DND-41 (cell line): ENCODE measurements around the gene TAS2R16.

ENCODE experiments used
- ATAC-seq: fragments of 200-7000 bp; cut with Tn5 transposase; 3 replicates; pipeline ENCODE4 v1.9.1; 2021; ENCODE audit warnings: low read depth; ENCODE audit not compliant: insufficient read depth
- DNase-seq: peaks from one replicate; pipeline ENCODE4 v3.0.0-alpha.2; 2020
- H2AFZ ChIP-seq: 2 replicates; pipeline ENCODE4 v1.6.0; 2012; ENCODE audit warnings: low read depth, low read length
- H3K27ac ChIP-seq: 2 replicates; pipeline ENCODE4 v1.5.1; 2012; ENCODE audit warnings: low read length, inconsistent platforms
- H3K27me3 ChIP-seq: fragments of 200-600 bp; sonication (generic); 2 replicates; pipeline ENCODE4 v1.6.0; 2012; ENCODE audit warnings: low read length, mild to moderate bottlenecking, inconsistent platforms; ENCODE audit not compliant: insufficient read depth, poor library complexity
- H3K36me3 ChIP-seq: 2 replicates; pipeline ENCODE4 v1.5.1; 2012; ENCODE audit warnings: low read length, inconsistent platforms; ENCODE audit not compliant: insufficient read depth
- H3K4me1 ChIP-seq: 2 replicates; pipeline ENCODE4 v1.5.1; 2012; ENCODE audit warnings: mild to moderate bottlenecking, low read length; ENCODE audit not compliant: insufficient read depth
- H3K4me2 ChIP-seq: 2 replicates; pipeline ENCODE4 v1.6.0; 2012; ENCODE audit warnings: mild to moderate bottlenecking, moderate library complexity, low read length, inconsistent platforms; ENCODE audit not compliant: insufficient read depth
- H3K4me3 ChIP-seq, 2 experiments: fragments of 200-600 bp in 1 of 2; shearing (Covaris generic) in 1 of 2; 2 replicates each; pipeline ENCODE4 v1.5.1; 2012 to 2016; ENCODE audit warnings: inconsistent platforms in 2 of 2, low read length in 2 of 2, mild to moderate bottlenecking in 2 of 2, low read depth in 1 of 2, moderate library complexity in 1 of 2
- H3K79me2 ChIP-seq: 2 replicates; pipeline ENCODE4 v1.6.0; 2012; ENCODE audit warnings: low read length, inconsistent platforms; ENCODE audit not compliant: insufficient read depth
- H3K9ac ChIP-seq: 2 replicates; pipeline ENCODE4 v1.6.0; 2012; ENCODE audit warnings: low read depth, mild to moderate bottlenecking, inconsistent platforms, low read length, moderate library complexity
- H3K9me3 ChIP-seq: 2 replicates; pipeline ENCODE4 v1.5.1; 2012; ENCODE audit warnings: low read length, moderate library complexity, mild to moderate bottlenecking, inconsistent platforms; ENCODE audit not compliant: insufficient read depth, severe bottlenecking
- H4K20me1 ChIP-seq: 2 replicates; pipeline ENCODE4 v1.6.0; 2012; ENCODE audit warnings: low read length; ENCODE audit not compliant: insufficient read depth
- CTCF ChIP-seq: IDR thresholded peaks from 2 replicates; pipeline ENCODE4 v1.5.1; 2012; ENCODE audit warnings: borderline replicate concordance, low read length, moderate library complexity, mild to moderate bottlenecking; ENCODE audit not compliant: poor library complexity, severe bottlenecking; ENCODE audit errors: extremely low read depth
- EZH2 ChIP-seq: IDR thresholded peaks from 3 replicates; pipeline ENCODE4 v1.6.1; 2012; ENCODE audit warnings: borderline replicate concordance, low read depth, mild to moderate bottlenecking, moderate library complexity, low read length, inconsistent platforms; ENCODE audit not compliant: severe bottlenecking

The TAS2R16 gene

GRCh38 chr7:123012435-123012834 lies 16.9 kb upstream of the TAS2R16 start:
- ATAC-seq (no peak), DNase-seq (no peak)
- no peak for TF ChIP-seq CTCF
- no peak for TF ChIP-seq EZH2
- Histone ChIP-seq H3K4me3 (no peak overlapping the region), H3K79me2 (no peaks in the 10 kb centered on the region), H3K36me3 (no peaks in the 10 kb centered on the region), H4K20me1 (no peaks in the 10 kb centered on the region), H3K9me3 (no peaks in the 10 kb centered on the region), H3K4me1 (no peaks in the 10 kb centered on the region), H3K4me2 (no peak overlapping the region), H3K27ac (no peak overlapping the region), H3K9ac (no peak overlapping the region), H3K27me3 (no peaks in the 10 kb centered on the region), H2AFZ (no peak overlapping the region)

GRCh38 chr7:123011766-123012369 lies 16.4 kb upstream of the TAS2R16 start:
- no peak for ATAC-seq
- no peak overlapping the region for H3K9ac ChIP-seq

GRCh38 chr7:123004931-123005330 lies 9.4 kb upstream of the TAS2R16 start:
- H4K20me1 ChIP-seq = no peaks in the 10 kb centered on the region
- no peaks in the 10 kb centered on the region for H3K4me1 ChIP-seq
- H3K4me3 ChIP-seq = no peak overlapping the region
- no peak overlapping the region for H3K27ac ChIP-seq
- no peaks in the 10 kb centered on the region for H3K36me3 ChIP-seq
- no peaks in the 10 kb centered on the region for H3K79me2 ChIP-seq
- TF ChIP-seq CTCF = no peak
- no peak for TF ChIP-seq EZH2
- H3K9me3 ChIP-seq = no peaks in the 10 kb centered on the region
- H3K4me2 ChIP-seq = no peak overlapping the region
- no peak overlapping the region for H2AFZ ChIP-seq
- ATAC-seq = no peak
- no peak for DNase-seq
- no peaks in the 10 kb centered on the region for H3K27me3 ChIP-seq
- H3K9ac ChIP-seq = no peak overlapping the region

More at GRCh38 chr7:123011766-123012369, 16.4 kb upstream of the TAS2R16 start:
- Histone ChIP-seq H3K79me2 (no peaks in the 10 kb centered on the region), H3K36me3 (no peaks in the 10 kb centered on the region), H3K4me3 (no peak overlapping the region), H3K4me2 (no peak overlapping the region), H3K4me1 (no peaks in the 10 kb centered on the region), H3K27me3 (no peaks in the 10 kb centered on the region), H3K27ac (no peak overlapping the region), H3K9me3 (no peaks in the 10 kb centered on the region), H2AFZ (no peak overlapping the region), H4K20me1 (no peaks in the 10 kb centered on the region)
- no peak for TF ChIP-seq CTCF
- DNase-seq = no peak
